IPS-NIHi11 (cell line): ENCODE data around the gene OR2AG2.

Experiments
- DNase-seq: peaks from one replicate; pipeline ENCODE4 v3.0.0; 2012; ENCODE audit warnings: mixed read lengths, low spot score

The OR2AG2 gene

GRCh38 chr11:6771926-6772893 is at the start of gene OR2AG2:
TSS of gene OR2AG2 (minus strand) at chr11:6771976. CDS start at chr11:6768957, 3,019 bp downstream.
- no peak for DNase-seq

- DNase-seq: no peak
Measured at GRCh38 chr11:6818967-6819366, 47.2 kb upstream of the OR2AG2 start.

- peak; percentile 58 for DNase-seq
Measured at GRCh38 chr11:6817694-6818093, 45.9 kb upstream of the OR2AG2 start.

- DNase-seq: no peak
Measured at GRCh38 chr11:6813656-6814055, 41.9 kb upstream of the OR2AG2 start.

- DNase-seq: peak; percentile 71
Measured at GRCh38 chr11:6812390-6813005, 40.7 kb upstream of the OR2AG2 start.

GRCh38 chr11:6801075-6801474 is 29.3 kb upstream of the OR2AG2 start:
- DNase-seq: peak; percentile 38

- no peak for DNase-seq
Measured at GRCh38 chr11:6799402-6799801, 27.6 kb upstream of the OR2AG2 start, which contains the start of gene OR6A2. TSS of gene OR6A2 (minus strand) at chr11:6799689. CDS start at chr11:6795708, 3,981 bp downstream.

GRCh38 chr11:6794639-6795038 is 22.9 kb upstream of the OR2AG2 start:
- no peak for DNase-seq

- DNase-seq: no peak
Measured at GRCh38 chr11:6790546-6790945, 18.8 kb upstream of the OR2AG2 start.

- DNase-seq: no peak
Measured at GRCh38 chr11:6782720-6783119, 10.9 kb upstream of the OR2AG2 start, which contains the start of gene OR2AG1. TSS of gene OR2AG1 (plus strand) at chr11:6783020. CDS start at chr11:6785038, 2,018 bp downstream.

- no peak for DNase-seq
Measured at GRCh38 chr11:6780829-6781228, 9.1 kb upstream of the OR2AG2 start.

- DNase-seq: no peak
Measured at GRCh38 chr11:6778518-6778917, 6.7 kb upstream of the OR2AG2 start.

- peak; percentile 75 for DNase-seq
Measured at GRCh38 chr11:6757373-6757967, 14.3 kb downstream of the OR2AG2 start.

GRCh38 chr11:6755953-6756347 is 15.8 kb downstream of the OR2AG2 start:
- no peak for DNase-seq

GRCh38 chr11:6755303-6755952 is 16.3 kb downstream of the OR2AG2 start:
- DNase-seq: peak; percentile 91

GRCh38 chr11:6747097-6747668 is 24.6 kb downstream of the OR2AG2 start:
- DNase-seq: no peak

GRCh38 chr11:6746626-6747025 is 25.1 kb downstream of the OR2AG2 start:
- no peak for DNase-seq

- no peak for DNase-seq
Measured at GRCh38 chr11:6746086-6746618, 25.6 kb downstream of the OR2AG2 start.

- no peak for DNase-seq
Measured at GRCh38 chr11:6745465-6746015, 26.2 kb downstream of the OR2AG2 start.

GRCh38 chr11:6745018-6745417 is 26.8 kb downstream of the OR2AG2 start:
- DNase-seq: no peak

- no peak for DNase-seq
Measured at GRCh38 chr11:6742260-6742659, 29.5 kb downstream of the OR2AG2 start.
